HCT116 (cell line): ENCODE measurements around the gene UMPS.

Experiments used
- CEBPB ChIP-seq: IDR thresholded peaks from 2 replicates; pipeline ENCODE4 v1.6.1; 2012; ENCODE audit warnings: low read depth
- CTCF ChIP-seq, 3 experiments: fragments of 200-600 bp in 1 of 3; sonication (generic) in 1 of 3; IDR thresholded peaks in 2 of 3; conservative IDR thresholded peaks in 1 of 3; 2 replicates each; pipeline ENCODE4 v1.5.1; 2012 to 2017; ENCODE audit warnings: low read depth in 2 of 3, low read length in 2 of 3, antibody characterized with exemption in 1 of 3, borderline replicate concordance in 1 of 3, control low read depth in 1 of 3, mild to moderate bottlenecking in 1 of 3, mixed read lengths in 1 of 3, mixed run types in 1 of 3, moderate library complexity in 1 of 3; ENCODE audit not compliant: insufficient read depth in 1 of 3
- JUND ChIP-seq: IDR thresholded peaks from 2 replicates; pipeline ENCODE4 v1.6.1; 2012
- MAX ChIP-seq: IDR thresholded peaks from 2 replicates; pipeline ENCODE4 v1.6.1; 2012
- POLR2A ChIP-seq: IDR thresholded peaks from 2 replicates; pipeline ENCODE4 v1.7.0; 2011; ENCODE audit warnings: borderline replicate concordance; ENCODE audit not compliant: insufficient read depth, insufficient read length; ENCODE audit errors: extremely low read depth
- POLR2AphosphoS5 ChIP-seq: IDR thresholded peaks from 2 replicates; pipeline ENCODE4 v1.6.1; 2011; ENCODE audit warnings: mild to moderate bottlenecking, low read depth, low read length, moderate library complexity
- RAD21 ChIP-seq: IDR thresholded peaks from 2 replicates; pipeline ENCODE4 v1.6.1; 2012; ENCODE audit warnings: low read depth, mild to moderate bottlenecking
- REST ChIP-seq: IDR thresholded peaks from 2 replicates; pipeline ENCODE4 v1.6.1; 2012; ENCODE audit warnings: low read depth
- SP1 ChIP-seq: IDR thresholded peaks from 2 replicates; pipeline ENCODE4 v1.6.1; 2012; ENCODE audit warnings: low read depth
- SRF ChIP-seq: IDR thresholded peaks from 2 replicates; pipeline ENCODE4 v1.6.1; 2012; ENCODE audit warnings: low read depth
- TCF7L2 ChIP-seq: IDR thresholded peaks from 2 replicates; pipeline ENCODE4 v1.7.0; 2011; ENCODE audit warnings: borderline replicate concordance, inconsistent platforms; ENCODE audit not compliant: insufficient read depth, insufficient read length; ENCODE audit errors: extremely low read depth
- YY1 ChIP-seq: IDR thresholded peaks from 2 replicates; pipeline ENCODE4 v1.6.1; 2011; ENCODE audit warnings: low read length, low read depth, moderate library complexity, mild to moderate bottlenecking; ENCODE audit not compliant: insufficient replicate concordance; ENCODE audit errors: extremely low read depth
- ZNF274 ChIP-seq: fragments of 200-500 bp; sonication (Bioruptor generic); IDR thresholded peaks from 2 replicates; pipeline ENCODE4 v1.6.1; 2014; ENCODE audit warnings: mild to moderate bottlenecking, low read depth, low read length, inconsistent platforms

- TF ChIP-seq POLR2AphosphoS5 (no peak), CTCF (IDR thresholded peaks at IDR 0.05 in 2 of 3, conservative IDR thresholded peaks at IDR 0.05 in 1 of 3; ENCODE audit: borderline replicate concordance in 1 of 3, insufficient read depth in 1 of 3, low read depth in 2 of 3, low read length in 2 of 3) (peak; percentile 51 to 73 (median 63); a peak in 5 of 6 replicates), POLR2A (no peak), SP1 (no peak), CEBPB (no peak), JUND (no peak), ZNF274 (no peak), SRF (no peak), REST (no peak), MAX (no peak), RAD21 (peak; percentile 65), YY1 (no peak), TCF7L2 (no peak)
Observed at GRCh38 chr3:124768812-124769211, 38.6 kb downstream of the UMPS start.
